ENCODE data around the gene PCNX2.

Gene PCNX2

DNA sequence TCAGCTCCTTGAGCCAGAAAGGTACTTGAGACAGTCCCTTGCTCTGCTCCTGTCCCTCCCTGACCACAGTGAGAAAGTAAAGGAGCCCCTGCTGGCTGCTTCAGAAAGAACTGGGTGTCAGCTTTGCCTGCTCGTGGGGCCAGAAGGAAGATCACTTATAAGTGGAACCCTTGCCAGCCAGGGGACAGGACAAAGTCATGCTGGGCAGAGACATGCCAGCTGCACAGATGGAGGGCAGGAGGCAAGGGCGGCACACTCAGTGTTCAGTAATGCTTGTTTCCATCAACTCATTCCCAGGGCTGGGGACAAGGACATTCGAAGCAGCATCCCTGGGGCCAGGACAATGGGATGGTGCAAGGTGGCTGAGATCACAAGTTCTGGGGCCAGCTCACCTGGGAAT, 303.3 kb downstream of the PCNX2 start:
- no peak overlapping the region for H3K4ac ChIP-seq (ENCODE audit: low read depth, low read length)
- no peaks in the 10 kb centered on the region for H3K4me1 ChIP-seq (ENCODE audit: control insufficient read depth, low read depth, low read length)
- no peak overlapping the region for H2BK5ac ChIP-seq (ENCODE audit: low read length)
- no peak overlapping the region for H4K5ac ChIP-seq (ENCODE audit: low read length)
- no peaks in the 10 kb centered on the region for H3K36me3 ChIP-seq (ENCODE audit: control insufficient read depth, insufficient read depth, low read length)
- H3K27ac ChIP-seq (ENCODE audit: low read depth, low read length) = no peak overlapping the region
- H4K8ac ChIP-seq (ENCODE audit: low read depth, low read length) = no peak overlapping the region
- H3K23ac ChIP-seq (ENCODE audit: low read length) = no peak overlapping the region
- no peak overlapping the region for H3K18ac ChIP-seq (ENCODE audit: low read length)
- DNase-seq = no peak
- H2BK120ac ChIP-seq (ENCODE audit: low read depth, low read length) = no peak overlapping the region
- no peak overlapping the region for H3K9ac ChIP-seq (ENCODE audit: low read length)
- no CpG with 5 or more reads among the region's 3 CpGs for WGBS (ENCODE audit: extremely low coverage, insufficient coverage, low lambda C conversion rate)
- H2AK5ac ChIP-seq (ENCODE audit: low read length) = no peak overlapping the region
- no peak overlapping the region for H3K4me2 ChIP-seq (ENCODE audit: low read length)
- H3K4me3 ChIP-seq (ENCODE audit: low read length) = no peak overlapping the region
- H3K56ac ChIP-seq (ENCODE audit: low read length) = no peak overlapping the region
- no peaks in the 10 kb centered on the region for H3K27me3 ChIP-seq (ENCODE audit: insufficient read depth, low read length, poor library complexity)
- no peaks in the 10 kb centered on the region for H3K79me2 ChIP-seq (ENCODE audit: control insufficient read depth, insufficient read depth, low read length)
- H3K79me1 ChIP-seq (ENCODE audit: low read length) = no peaks in the 10 kb centered on the region
- no peak overlapping the region for H2BK15ac ChIP-seq (replicated peaks; ENCODE audit: low read depth)

DNA sequence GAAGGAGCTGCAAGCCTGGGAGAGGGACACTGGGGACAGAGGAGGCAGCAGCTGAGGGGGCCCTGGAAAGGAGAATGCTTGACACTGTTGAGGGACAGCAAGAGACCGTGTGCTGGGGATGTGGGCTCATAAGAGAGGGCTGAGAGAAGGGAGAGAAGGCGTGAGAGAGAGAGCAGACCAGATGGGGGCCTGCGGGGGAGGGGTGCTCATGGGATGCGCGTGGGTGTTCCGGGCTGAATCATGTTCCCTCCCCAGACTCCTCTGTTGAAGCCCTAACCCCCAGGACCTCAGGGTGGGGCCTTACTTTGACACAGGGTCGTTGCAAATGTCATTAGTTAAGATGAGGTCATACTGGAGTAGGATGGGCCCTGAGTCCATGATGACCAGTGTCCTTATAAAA, 304.3 kb downstream of the PCNX2 start:
- no peak overlapping the region for H3K27ac ChIP-seq (ENCODE audit: low read depth, low read length)
- no peak overlapping the region for H3K18ac ChIP-seq (ENCODE audit: low read length)
- no peaks in the 10 kb centered on the region for H3K79me2 ChIP-seq (ENCODE audit: control insufficient read depth, insufficient read depth, low read length)
- no peaks in the 10 kb centered on the region for H3K4me1 ChIP-seq (ENCODE audit: control insufficient read depth, low read depth, low read length)
- no peak overlapping the region for H4K5ac ChIP-seq (ENCODE audit: low read length)
- H3K36me3 ChIP-seq (ENCODE audit: control insufficient read depth, insufficient read depth, low read length) = no peaks in the 10 kb centered on the region
- H3K9ac ChIP-seq (ENCODE audit: low read length) = no peak overlapping the region
- no peak overlapping the region for H2BK120ac ChIP-seq (ENCODE audit: low read depth, low read length)
- no peaks in the 10 kb centered on the region for H3K27me3 ChIP-seq (ENCODE audit: insufficient read depth, low read length, poor library complexity)
- DNase-seq = no peak
- H2AK5ac ChIP-seq (ENCODE audit: low read length) = no peak overlapping the region
- H3K56ac ChIP-seq (ENCODE audit: low read length) = no peak overlapping the region
- WGBS (ENCODE audit: extremely low coverage, insufficient coverage, low lambda C conversion rate) = no CpG with 5 or more reads among the region's 7 CpGs
- H3K23ac ChIP-seq (ENCODE audit: low read length) = no peak overlapping the region
- H3K79me1 ChIP-seq (ENCODE audit: low read length) = no peaks in the 10 kb centered on the region
- no peak overlapping the region for H2BK15ac ChIP-seq (replicated peaks; ENCODE audit: low read depth)
- no peak overlapping the region for H3K4me3 ChIP-seq (ENCODE audit: low read length)
- no peak overlapping the region for H4K8ac ChIP-seq (ENCODE audit: low read depth, low read length)
- H3K4ac ChIP-seq (ENCODE audit: low read depth, low read length) = no peak overlapping the region
- H2BK5ac ChIP-seq (ENCODE audit: low read length) = no peak overlapping the region
- H3K4me2 ChIP-seq (ENCODE audit: low read length) = no peak overlapping the region

DNA sequence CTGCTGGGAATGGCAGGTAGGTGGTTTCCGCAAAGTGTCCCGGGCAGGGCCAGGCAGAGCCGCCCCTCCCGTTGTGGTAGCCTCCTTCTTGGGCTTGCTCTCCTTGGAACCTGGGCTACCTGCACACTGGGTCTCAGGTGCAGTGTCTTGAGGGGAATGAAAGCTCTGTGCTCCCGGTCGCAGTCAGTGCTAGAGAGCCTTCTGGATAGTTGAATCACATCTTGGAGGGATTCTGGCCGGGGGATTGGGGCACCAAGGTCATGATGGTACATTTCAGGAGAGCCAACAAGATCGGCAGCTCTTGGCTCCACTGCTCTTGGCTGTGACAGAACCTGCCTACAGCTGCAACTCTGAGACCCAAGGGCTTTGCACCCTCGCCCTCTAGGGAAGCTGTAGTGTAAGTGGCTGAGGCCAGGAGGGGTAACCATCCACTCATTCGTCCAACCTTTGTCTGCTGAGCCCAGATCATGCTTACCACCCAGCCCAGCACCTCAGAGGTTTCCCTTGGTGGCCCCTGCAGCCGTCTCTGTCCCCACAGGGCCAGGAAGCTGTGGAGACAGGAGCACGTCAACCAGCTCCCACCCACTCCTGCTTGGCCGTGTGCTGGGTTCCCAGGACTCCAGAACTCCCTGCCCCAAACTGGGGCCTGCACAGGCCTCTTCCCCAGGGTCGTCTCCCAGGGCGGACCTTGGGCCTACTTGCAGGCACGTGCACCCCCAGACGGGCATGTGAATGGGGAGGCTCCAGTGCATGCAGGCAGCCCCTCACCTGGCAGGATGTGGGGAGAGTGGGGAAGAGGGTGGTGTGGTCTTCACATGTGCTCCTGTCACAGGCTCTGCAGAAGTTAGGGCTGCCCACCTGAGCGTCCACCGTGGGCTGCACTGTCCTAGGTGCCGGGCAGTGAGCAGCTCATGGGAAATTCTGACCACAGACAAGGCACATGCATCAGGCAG, 305.1 kb downstream of the PCNX2 start:
- Histone ChIP-seq H3K23ac (ENCODE audit: low read length) (no peak overlapping the region), H2BK5ac (ENCODE audit: low read length) (no peak overlapping the region), H3K36me3 (ENCODE audit: control insufficient read depth, insufficient read depth, low read length) (no peaks in the 10 kb centered on the region), H3K79me2 (ENCODE audit: control insufficient read depth, insufficient read depth, low read length) (no peaks in the 10 kb centered on the region), H3K27me3 (ENCODE audit: insufficient read depth, low read length, poor library complexity) (no peaks in the 10 kb centered on the region), H3K18ac (ENCODE audit: low read length) (no peak overlapping the region), H3K9ac (ENCODE audit: low read length) (no peak overlapping the region), H2AK5ac (ENCODE audit: low read length) (no peak overlapping the region), H4K5ac (ENCODE audit: low read length) (no peak overlapping the region), H3K56ac (ENCODE audit: low read length) (no peak overlapping the region), H3K4me1 (ENCODE audit: control insufficient read depth, low read depth, low read length) (no peaks in the 10 kb centered on the region), H2BK120ac (ENCODE audit: low read depth, low read length) (no peak overlapping the region), H3K79me1 (ENCODE audit: low read length) (no peaks in the 10 kb centered on the region), H4K8ac (ENCODE audit: low read depth, low read length) (no peak overlapping the region), H3K4me3 (ENCODE audit: low read length) (no peak overlapping the region), H2BK15ac (replicated peaks; ENCODE audit: low read depth) (no peak overlapping the region), H3K4ac (ENCODE audit: low read depth, low read length) (no peak overlapping the region), H3K4me2 (ENCODE audit: low read length) (no peak overlapping the region), H3K27ac (ENCODE audit: low read depth, low read length) (no peak overlapping the region)
- no peak for DNase-seq
- WGBS (ENCODE audit: extremely low coverage, insufficient coverage, low lambda C conversion rate) = no CpG with 5 or more reads among the region's 20 CpGs

DNA sequence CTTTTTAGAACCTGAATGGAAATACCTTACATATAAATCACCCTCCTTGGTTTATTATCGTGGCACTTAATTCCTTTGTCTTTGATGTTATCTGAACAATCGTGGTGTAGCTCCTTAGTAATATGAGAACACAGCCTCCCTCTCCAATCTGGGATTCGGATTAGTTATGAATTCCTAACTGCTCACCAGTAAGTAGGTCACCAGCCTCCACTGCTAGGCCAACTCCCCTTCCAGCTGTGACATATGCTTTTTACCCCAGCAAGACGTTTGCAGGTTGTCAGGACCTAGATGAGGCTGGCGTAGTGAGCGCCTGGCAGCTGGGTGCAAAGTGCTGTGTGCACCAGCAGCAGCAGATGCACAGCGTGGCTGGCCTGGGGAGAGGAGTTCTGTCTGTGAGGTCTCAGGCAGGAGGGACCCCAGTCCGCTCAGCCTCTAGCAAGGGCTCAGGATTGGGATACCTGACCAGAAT, 306.9 kb downstream of the PCNX2 start:
- H2AK5ac ChIP-seq (ENCODE audit: low read length) = no peak overlapping the region
- H3K9ac ChIP-seq (ENCODE audit: low read length) = no peak overlapping the region
- H3K4me2 ChIP-seq (ENCODE audit: low read length) = no peak overlapping the region
- H3K27ac ChIP-seq (ENCODE audit: low read depth, low read length) = no peak overlapping the region
- no peak overlapping the region for H3K4me3 ChIP-seq (ENCODE audit: low read length)
- H3K18ac ChIP-seq (ENCODE audit: low read length) = no peak overlapping the region
- H3K4ac ChIP-seq (ENCODE audit: low read depth, low read length) = no peak overlapping the region
- H3K23ac ChIP-seq (ENCODE audit: low read length) = no peak overlapping the region
- no peak overlapping the region for H2BK15ac ChIP-seq (replicated peaks; ENCODE audit: low read depth)
- H3K56ac ChIP-seq (ENCODE audit: low read length) = no peak overlapping the region
- no peaks in the 10 kb centered on the region for H3K4me1 ChIP-seq (ENCODE audit: control insufficient read depth, low read depth, low read length)
- DNase-seq = no peak
- no peak overlapping the region for H2BK5ac ChIP-seq (ENCODE audit: low read length)
- no peaks in the 10 kb centered on the region for H3K79me1 ChIP-seq (ENCODE audit: low read length)
- no peak overlapping the region for H4K5ac ChIP-seq (ENCODE audit: low read length)
- no CpG with 5 or more reads among the region's 8 CpGs for WGBS (ENCODE audit: extremely low coverage, insufficient coverage, low lambda C conversion rate)
- no peaks in the 10 kb centered on the region for H3K27me3 ChIP-seq (ENCODE audit: insufficient read depth, low read length, poor library complexity)
- H2BK120ac ChIP-seq (ENCODE audit: low read depth, low read length) = no peak overlapping the region
- no peaks in the 10 kb centered on the region for H3K79me2 ChIP-seq (ENCODE audit: control insufficient read depth, insufficient read depth, low read length)
- no peak overlapping the region for H4K8ac ChIP-seq (ENCODE audit: low read depth, low read length)
- H3K36me3 ChIP-seq (ENCODE audit: control insufficient read depth, insufficient read depth, low read length) = no peaks in the 10 kb centered on the region

DNA sequence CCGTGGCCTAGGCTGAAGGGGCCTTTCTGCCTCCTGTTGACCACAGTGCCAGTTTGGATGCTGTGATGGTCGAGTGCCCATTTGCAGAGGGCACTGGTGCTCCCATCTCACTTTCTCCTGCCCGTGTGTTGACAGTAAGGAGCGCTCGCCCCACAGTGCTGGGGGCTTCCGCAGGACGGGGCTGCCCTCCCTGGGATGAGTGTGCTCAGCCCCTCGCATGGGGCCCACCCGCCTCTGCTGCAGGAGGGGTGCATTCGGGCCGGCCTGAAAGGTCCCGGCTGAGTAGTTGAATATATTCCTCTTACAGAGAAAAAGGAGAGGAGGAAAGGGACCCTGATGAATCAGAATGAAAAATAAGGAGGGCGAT, 307.8 kb downstream of the PCNX2 start:
- Histone ChIP-seq H3K23ac (ENCODE audit: low read length) (no peak overlapping the region), H3K27me3 (ENCODE audit: insufficient read depth, low read length, poor library complexity) (no peaks in the 10 kb centered on the region), H3K9ac (ENCODE audit: low read length) (no peak overlapping the region), H2BK5ac (ENCODE audit: low read length) (no peak overlapping the region), H2AK5ac (ENCODE audit: low read length) (no peak overlapping the region), H3K56ac (ENCODE audit: low read length) (no peak overlapping the region), H3K18ac (ENCODE audit: low read length) (no peak overlapping the region), H2BK15ac (replicated peaks; ENCODE audit: low read depth) (no peak overlapping the region), H3K4ac (ENCODE audit: low read depth, low read length) (no peak overlapping the region), H3K27ac (ENCODE audit: low read depth, low read length) (no peak overlapping the region), H3K79me2 (ENCODE audit: control insufficient read depth, insufficient read depth, low read length) (no peaks in the 10 kb centered on the region), H4K5ac (ENCODE audit: low read length) (no peak overlapping the region), H2BK120ac (ENCODE audit: low read depth, low read length) (no peak overlapping the region), H4K8ac (ENCODE audit: low read depth, low read length) (no peak overlapping the region), H3K36me3 (ENCODE audit: control insufficient read depth, insufficient read depth, low read length) (no peaks in the 10 kb centered on the region), H3K4me3 (ENCODE audit: low read length) (no peak overlapping the region), H3K79me1 (ENCODE audit: low read length) (no peaks in the 10 kb centered on the region), H3K4me1 (ENCODE audit: control insufficient read depth, low read depth, low read length) (no peaks in the 10 kb centered on the region), H3K4me2 (ENCODE audit: low read length) (no peak overlapping the region)
- WGBS (ENCODE audit: extremely low coverage, insufficient coverage, low lambda C conversion rate) = no CpG with 5 or more reads among the region's 13 CpGs
- DNase-seq = no peak
